ENCODE measurements around the gene IKZF5. TPM values are rescaled to one million over a fixed set of nuclear protein-coding genes. Genes with fewer than 3 reads are reported as not detected.

The IKZF5 gene
- total and polyA plus RNA-seq, 9 donors: 8.2 to 28.6 (median 18.2) TPM

GRCh38 chr10:123035467-123036086 is 27.0 kb upstream of the IKZF5 start:
- WGBS, 3 donors: 87 to 92% (median 90%) methylated on average over 8 of the region's 8 CpGs

GRCh38 chr10:123034332-123034731 is 25.7 kb upstream of the IKZF5 start:
- intact Hi-C loops (cut with DNase I): no loop called here
- Histone ChIP-seq H3K27me3 (no peaks in the 10 kb centered on the region), H3K36me3 (no peaks in the 10 kb centered on the region), H3K4me1 (ENCODE audit: insufficient read depth) (no peaks in the 10 kb centered on the region), H3K27ac (no peak overlapping the region), H3K9me3 (no peaks in the 10 kb centered on the region), H3K4me3 (no peak overlapping the region)
- TF ChIP-seq POLR2A (IDR thresholded peaks at IDR 0.05) (no peak), CTCF (IDR thresholded peaks at IDR 0.05) (no peak), EP300 (IDR thresholded peaks at IDR 0.05) (no peak)
- no peak for DNase-seq

More at GRCh38 chr10:123035467-123036086, 27.0 kb upstream of the IKZF5 start:
- Histone ChIP-seq H3K9me3 (no peaks in the 10 kb centered on the region), H3K4me3 (no peak overlapping the region), H3K36me3 (no peaks in the 10 kb centered on the region), H3K27ac (no peak overlapping the region), H3K27me3 (no peaks in the 10 kb centered on the region), H3K4me1 (ENCODE audit: insufficient read depth) (no peaks in the 10 kb centered on the region)
- no peak for DNase-seq
- intact Hi-C loops (cut with DNase I): no loop called here
- TF ChIP-seq EP300 (IDR thresholded peaks at IDR 0.05) (no peak), CTCF (IDR thresholded peaks at IDR 0.05) (no peak), POLR2A (IDR thresholded peaks at IDR 0.05) (no peak)

- intact Hi-C loops (cut with DNase I): no loop called here
- Histone ChIP-seq H3K27me3 (no peaks in the 10 kb centered on the region), H3K9me3 (no peaks in the 10 kb centered on the region), H3K4me1 (ENCODE audit: insufficient read depth) (no peaks in the 10 kb centered on the region), H3K4me3 (no peak overlapping the region), H3K36me3 (no peaks in the 10 kb centered on the region), H3K27ac (no peak overlapping the region)
- no peak for DNase-seq
- 74 to 88% (median 87%) methylated on average over 1 of the region's 1 CpG for WGBS, 3 donors
- TF ChIP-seq POLR2A (IDR thresholded peaks at IDR 0.05) (no peak), CTCF (IDR thresholded peaks at IDR 0.05) (no peak), EP300 (IDR thresholded peaks at IDR 0.05) (no peak)
Measured at GRCh38 chr10:123031124-123031523, 22.5 kb upstream of the IKZF5 start.

- intact Hi-C loops (cut with DNase I): no loop called here
- Histone ChIP-seq H3K36me3 (no peaks in the 10 kb centered on the region), H3K27ac (no peak overlapping the region), H3K9me3 (no peaks in the 10 kb centered on the region), H3K4me3 (no peak overlapping the region), H3K4me1 (ENCODE audit: insufficient read depth) (no peaks in the 10 kb centered on the region), H3K27me3 (no peaks in the 10 kb centered on the region)
- DNase-seq: no peak
- TF ChIP-seq CTCF (IDR thresholded peaks at IDR 0.05) (no peak), POLR2A (IDR thresholded peaks at IDR 0.05) (no peak), EP300 (IDR thresholded peaks at IDR 0.05) (no peak)
Measured at GRCh38 chr10:123027861-123028260, 19.3 kb upstream of the IKZF5 start.
